Measurements from ENCODE around the gene SESTD1.

DNA sequence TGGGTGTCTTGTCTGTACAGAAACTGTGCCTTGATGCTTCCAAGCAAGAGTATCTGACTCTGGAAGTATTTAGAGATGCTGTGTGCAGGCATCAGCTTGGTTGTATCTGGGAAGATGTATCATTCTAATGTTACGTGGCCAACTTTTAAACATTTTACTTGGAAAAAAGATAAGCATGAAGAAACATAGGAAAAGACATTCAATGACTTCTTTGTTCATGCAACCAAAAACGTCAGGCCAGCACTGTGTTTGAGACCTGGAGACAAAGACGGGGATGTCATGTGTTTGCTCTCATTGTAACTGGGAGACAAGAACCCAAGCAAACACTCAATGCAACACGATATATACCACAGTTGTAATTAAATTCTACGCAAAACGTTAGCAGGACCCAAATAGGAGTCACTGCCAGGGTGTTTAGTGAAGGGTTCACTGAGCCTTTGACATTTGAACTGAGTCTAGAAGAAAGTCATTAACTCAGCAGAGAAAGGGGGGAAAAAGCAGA lies 8.9 kb upstream of the SESTD1 start:
- TF ChIP-seq CTCF (IDR thresholded peaks at IDR 0.05; ENCODE audit: poor library complexity, severe bottlenecking) = no peak
- no peak for TF ChIP-seq POLR2AphosphoS5 (IDR thresholded peaks at IDR 0.05)
- no peak for TF ChIP-seq EZH2 (IDR thresholded peaks at IDR 0.05; ENCODE audit: borderline replicate concordance, insufficient read depth, low read length, poor library complexity, severe bottlenecking)
- TF ChIP-seq TAF1 (IDR thresholded peaks at IDR 0.05; ENCODE audit: low read depth) = no peak
- TF ChIP-seq RAD21 (conservative IDR thresholded peaks at IDR 0.05) = no peak
- no peak for TF ChIP-seq REST (IDR thresholded peaks at IDR 0.05; ENCODE audit: borderline replicate concordance)
- TF ChIP-seq EP300 (conservative IDR thresholded peaks at IDR 0.05; ENCODE audit: poor library complexity, severe bottlenecking) = no peak

All from neural cell (in vitro differentiated cells).